ENCODE measurements around the gene HSPA2.

DNA sequence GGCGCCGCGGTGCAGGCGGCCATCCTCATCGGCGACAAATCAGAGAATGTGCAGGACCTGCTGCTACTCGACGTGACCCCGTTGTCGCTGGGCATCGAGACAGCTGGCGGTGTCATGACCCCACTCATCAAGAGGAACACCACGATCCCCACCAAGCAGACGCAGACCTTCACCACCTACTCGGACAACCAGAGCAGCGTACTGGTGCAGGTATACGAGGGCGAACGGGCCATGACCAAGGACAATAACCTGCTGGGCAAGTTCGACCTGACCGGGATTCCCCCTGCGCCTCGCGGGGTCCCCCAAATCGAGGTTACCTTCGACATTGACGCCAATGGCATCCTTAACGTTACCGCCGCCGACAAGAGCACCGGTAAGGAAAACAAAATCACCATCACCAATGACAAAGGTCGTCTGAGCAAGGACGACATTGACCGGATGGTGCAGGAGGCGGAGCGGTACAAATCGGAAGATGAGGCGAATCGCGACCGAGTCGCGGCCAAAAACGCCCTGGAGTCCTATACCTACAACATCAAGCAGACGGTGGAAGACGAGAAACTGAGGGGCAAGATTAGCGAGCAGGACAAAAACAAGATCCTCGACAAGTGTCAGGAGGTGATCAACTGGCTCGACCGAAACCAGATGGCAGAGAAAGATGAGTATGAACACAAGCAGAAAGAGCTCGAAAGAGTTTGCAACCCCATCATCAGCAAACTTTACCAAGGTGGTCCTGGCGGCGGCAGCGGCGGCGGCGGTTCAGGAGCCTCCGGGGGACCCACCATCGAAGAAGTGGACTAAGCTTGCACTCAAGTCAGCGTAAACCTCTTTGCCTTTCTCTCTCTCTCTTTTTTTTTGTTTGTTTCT lies 1.7 kb downstream of the HSPA2 start:
- TF ChIP-seq, protein P1, sequence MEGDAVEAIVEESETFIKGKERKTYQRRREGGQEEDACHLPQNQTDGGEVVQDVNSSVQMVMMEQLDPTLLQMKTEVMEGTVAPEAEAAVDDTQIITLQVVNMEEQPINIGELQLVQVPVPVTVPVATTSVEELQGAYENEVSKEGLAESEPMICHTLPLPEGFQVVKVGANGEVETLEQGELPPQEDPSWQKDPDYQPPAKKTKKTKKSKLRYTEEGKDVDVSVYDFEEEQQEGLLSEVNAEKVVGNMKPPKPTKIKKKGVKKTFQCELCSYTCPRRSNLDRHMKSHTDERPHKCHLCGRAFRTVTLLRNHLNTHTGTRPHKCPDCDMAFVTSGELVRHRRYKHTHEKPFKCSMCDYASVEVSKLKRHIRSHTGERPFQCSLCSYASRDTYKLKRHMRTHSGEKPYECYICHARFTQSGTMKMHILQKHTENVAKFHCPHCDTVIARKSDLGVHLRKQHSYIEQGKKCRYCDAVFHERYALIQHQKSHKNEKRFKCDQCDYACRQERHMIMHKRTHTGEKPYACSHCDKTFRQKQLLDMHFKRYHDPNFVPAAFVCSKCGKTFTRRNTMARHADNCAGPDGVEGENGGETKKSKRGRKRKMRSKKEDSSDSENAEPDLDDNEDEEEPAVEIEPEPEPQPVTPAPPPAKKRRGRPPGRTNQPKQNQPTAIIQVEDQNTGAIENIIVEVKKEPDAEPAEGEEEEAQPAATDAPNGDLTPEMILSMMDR (IDR thresholded peaks at IDR 0.05) = no peak
- no peak for TF ChIP-seq NFYB (CRISPR knock-in tag; conservative IDR thresholded peaks at IDR 0.05; ENCODE audit: low read depth)
- TF ChIP-seq NFE2L1 (CRISPR knock-in tag; IDR thresholded peaks at IDR 0.05) = no peak
